Astrocyte of the spinal cord (primary cell): ENCODE measurements around the gene ING1.
"Not testable (repeated sequence)": the region's sequence is repeated elsewhere in the genome, so short reads cannot be mapped to it uniquely, and the experiment has no call there.

Source experiments
- DNase-seq: peaks from one replicate; pipeline ENCODE4 v3.0.0; 2011; ENCODE audit warnings: low read depth, low spot score
- H3K4me3 ChIP-seq: 2 replicates; pipeline ENCODE4 v1.5.1; 2011; ENCODE audit warnings: low read depth, mild to moderate bottlenecking, low read length, moderate library complexity
- CTCF ChIP-seq: IDR thresholded peaks from 2 replicates; pipeline ENCODE4 v1.5.1; 2012; ENCODE audit warnings: low read depth, mild to moderate bottlenecking, low read length, inconsistent platforms
- in situ Hi-C: cut with HindIII; loops from 2 replicates; pipeline ENCODE4 v1.10.0; 2017; ENCODE audit warnings: low sequenced_read_pairs

Gene ING1

GRCh38 chr13:110700186-110700585, 13.3 kb upstream of the ING1 start:
- no peak for TF ChIP-seq CTCF
- no peak for DNase-seq
- H3K4me3 ChIP-seq: no peak overlapping the region
- in situ Hi-C loops: no loop called here

GRCh38 chr13:110700641-110701040, 12.9 kb upstream of the ING1 start:
- no peak for TF ChIP-seq CTCF
- no peak for DNase-seq
- H3K4me3 ChIP-seq: no peak overlapping the region
- in situ Hi-C loops: no loop called here

GRCh38 chr13:110701061-110701460, 12.4 kb upstream of the ING1 start:
- H3K4me3 ChIP-seq, in situ Hi-C loops, DNase-seq: not testable (repeated sequence)

- no peak for DNase-seq
- no peak for TF ChIP-seq CTCF
- no peak overlapping the region for H3K4me3 ChIP-seq
- in situ Hi-C loops: no loop called here
These were observed 11.4 kb upstream of the ING1 start for GRCh38 chr13:110702089-110702488.

GRCh38 chr13:110702591-110703526, 10.6 kb upstream of the ING1 start:
- H3K4me3 ChIP-seq: no peak overlapping the region
- DNase-seq: peak; percentile 39

GRCh38 chr13:110705356-110705825, 8.1 kb upstream of the ING1 start:
- no peak for TF ChIP-seq CTCF
- peak; percentile 15 for DNase-seq
- H3K4me3 ChIP-seq: peak overlapping the region; percentile 66
- in situ Hi-C loops: no loop called here

More at GRCh38 chr13:110702591-110703526, 10.6 kb upstream of the ING1 start:
- TF ChIP-seq CTCF: no peak
- in situ Hi-C loops: no loop called here
